GM19023 (cell line): ENCODE measurements around the gene KIF26B.
"Not testable (repeated sequence)": the region's sequence is repeated elsewhere in the genome, so short reads cannot be mapped to it uniquely, and the experiment has no call there.

ENCODE experiments used
- ATAC-seq: cut with Tn5 transposase; IDR thresholded peaks from one replicate; pipeline ENCODE4 v1.9.1; 2021; ENCODE audit warnings: mild to moderate bottlenecking, moderate library complexity; ENCODE audit not compliant: unreplicated experiment

The KIF26B gene

GRCh38 chr1:245311887-245312536, 157.2 kb downstream of the KIF26B start:
- ATAC-seq: no peak

GRCh38 chr1:245313576-245313975, 158.8 kb downstream of the KIF26B start:
- no peak for ATAC-seq

DNA sequence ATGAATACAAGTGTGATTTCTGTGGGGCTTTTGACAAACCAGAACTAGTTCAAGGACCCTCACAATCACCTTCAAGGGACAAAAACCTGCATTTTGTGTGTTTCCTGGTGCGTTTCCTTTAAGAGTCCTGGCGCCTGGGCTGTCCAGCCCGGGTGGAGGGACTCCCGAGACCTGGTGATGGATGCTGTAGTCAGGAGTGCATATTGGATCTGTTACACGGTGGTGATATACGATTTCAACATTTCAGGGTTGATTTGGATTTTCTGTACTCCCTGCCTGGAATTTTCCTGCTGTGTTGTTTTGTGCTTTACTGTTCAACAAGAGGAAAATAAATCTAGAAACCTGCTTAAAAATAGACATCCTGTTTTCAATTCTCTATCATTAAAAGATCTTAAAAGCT, 162.0 kb downstream of the KIF26B start:
- ATAC-seq: no peak

GRCh38 chr1:245317217-245317616, 162.4 kb downstream of the KIF26B start:
- ATAC-seq: no peak

DNA sequence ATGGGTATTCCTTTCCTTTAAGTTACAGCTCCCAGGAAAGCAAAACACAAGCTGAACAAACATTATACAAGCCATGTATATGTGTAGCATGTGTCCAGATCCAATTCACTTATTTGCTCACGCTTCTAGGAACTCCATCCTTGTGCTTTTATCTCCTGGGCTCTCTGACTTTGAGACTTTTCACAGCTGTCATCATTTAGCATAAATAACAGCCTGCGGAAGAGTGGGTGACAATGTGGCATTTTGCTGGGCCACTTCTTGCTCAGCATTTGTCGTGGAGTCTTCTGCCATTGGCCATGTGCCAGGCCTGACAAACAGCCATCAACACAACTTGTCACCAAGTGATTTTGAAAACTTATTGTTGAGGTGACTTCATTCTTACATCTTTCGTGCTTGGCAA, 164.3 kb downstream of the KIF26B start:
- ATAC-seq: no peak

- ATAC-seq: no peak
Measured at GRCh38 chr1:245322673-245323072, 167.9 kb downstream of the KIF26B start.

DNA sequence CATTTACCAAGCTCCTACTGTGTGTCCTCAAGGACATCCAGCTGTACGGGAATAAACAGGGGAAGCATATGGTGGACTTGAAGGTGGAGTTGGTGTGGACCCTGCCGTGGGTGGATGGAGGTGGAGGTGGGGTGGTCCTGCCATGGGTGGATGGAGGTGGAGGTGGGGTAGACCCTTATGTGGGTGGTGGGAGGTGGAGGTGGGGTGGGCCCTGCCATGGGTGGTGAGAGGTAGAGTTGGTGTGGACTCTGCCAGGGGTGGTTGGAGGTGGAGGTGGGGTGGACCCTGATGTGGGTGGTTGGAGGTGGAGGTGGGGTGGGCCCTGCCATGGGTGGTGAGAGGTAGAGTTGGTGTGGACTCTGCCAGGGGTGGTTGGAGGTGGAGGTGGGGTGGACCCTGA, 169.0 kb downstream of the KIF26B start:
- ATAC-seq: not testable (repeated sequence)

GRCh38 chr1:245325922-245326795, 171.4 kb downstream of the KIF26B start:
- ATAC-seq: no peak

DNA sequence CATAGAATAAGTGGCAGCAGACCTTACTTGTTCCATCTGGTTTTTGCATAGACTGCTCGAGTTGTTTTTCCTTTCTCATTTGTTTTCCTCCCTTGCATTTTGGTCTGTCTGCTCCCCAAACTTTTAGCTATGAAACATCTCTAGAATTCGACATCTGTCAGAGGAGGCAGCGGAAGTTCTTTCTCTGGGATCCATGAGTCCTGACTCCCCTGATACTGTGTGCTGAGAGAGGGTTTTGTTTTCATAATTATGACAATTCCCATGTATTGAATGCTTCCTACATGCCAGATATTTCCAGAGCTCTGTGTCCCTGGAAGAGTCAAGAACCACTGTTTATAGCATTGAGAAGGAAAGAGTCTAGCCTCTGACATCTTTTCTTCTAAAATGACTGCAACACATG, 172.6 kb downstream of the KIF26B start:
- no peak for ATAC-seq

- ATAC-seq: no peak
Measured at GRCh38 chr1:245327842-245328241, 173.1 kb downstream of the KIF26B start.

DNA sequence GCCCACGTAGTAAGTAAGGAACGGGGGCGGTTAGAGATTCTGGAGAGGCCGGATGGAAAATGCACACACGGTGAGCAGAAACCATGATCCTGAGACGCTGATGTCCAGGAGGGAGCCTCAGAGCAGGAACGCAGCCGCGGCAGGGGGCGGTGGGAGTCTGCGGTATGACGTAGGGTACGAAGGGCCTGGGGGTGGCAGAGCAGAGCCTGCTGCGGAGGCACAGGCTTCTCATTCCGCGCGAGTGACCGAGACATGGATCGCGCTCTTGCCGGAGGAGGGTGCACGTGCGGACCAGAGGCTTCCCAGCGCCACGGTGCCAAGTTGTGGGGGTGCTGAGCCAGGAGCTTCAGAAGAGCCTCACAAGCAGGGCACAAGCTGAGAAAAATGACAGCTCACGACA, 176.2 kb downstream of the KIF26B start:
- no peak for ATAC-seq

- ATAC-seq: no peak
Measured at GRCh38 chr1:245332085-245332484, 177.3 kb downstream of the KIF26B start.

DNA sequence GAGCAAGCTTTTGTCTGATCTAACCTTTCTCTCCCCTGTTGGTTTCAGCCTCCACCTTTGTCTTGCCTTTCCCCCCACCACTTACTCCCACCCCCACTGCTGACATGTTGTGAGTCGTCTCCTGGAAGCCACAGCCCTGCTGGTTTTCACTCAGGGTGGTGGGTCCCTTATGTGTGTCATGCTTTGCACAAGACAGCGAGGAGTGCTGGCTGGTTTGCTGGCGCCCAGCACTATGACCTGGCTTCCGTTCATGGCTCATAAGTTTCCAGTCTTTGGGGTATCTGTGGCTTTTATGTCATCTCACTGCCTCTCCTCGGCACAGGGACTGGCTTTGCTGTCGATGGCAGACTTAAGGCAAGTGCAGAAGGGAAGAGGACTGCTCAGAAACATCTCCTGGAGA, 177.7 kb downstream of the KIF26B start:
- ATAC-seq: no peak

GRCh38 chr1:245334235-245334634, 179.4 kb downstream of the KIF26B start:
- ATAC-seq: no peak

- ATAC-seq: no peak
Measured at GRCh38 chr1:245334827-245335490, 180.2 kb downstream of the KIF26B start.

DNA sequence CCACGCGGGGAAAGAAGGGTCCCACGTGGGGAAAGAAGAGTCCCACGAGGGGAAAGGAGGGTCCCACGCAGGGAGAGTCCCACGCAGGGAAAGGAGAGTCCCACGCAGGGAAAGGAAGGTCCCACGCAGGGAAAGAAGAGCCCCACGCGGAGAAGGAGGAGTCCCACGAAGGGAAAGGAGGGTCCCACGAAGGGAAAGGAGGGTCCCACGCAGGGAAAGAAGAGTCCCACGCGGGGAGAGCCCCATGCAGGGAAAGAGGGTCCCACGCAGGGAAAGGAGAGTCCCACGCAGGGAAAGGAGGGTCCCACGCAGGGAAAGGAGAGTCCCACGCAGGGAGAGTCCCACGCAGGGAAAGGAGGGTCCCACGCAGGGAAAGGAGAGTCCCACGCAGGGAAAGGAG, 180.9 kb downstream of the KIF26B start:
- ATAC-seq: not testable (repeated sequence)

GRCh38 chr1:245336149-245336983, 181.6 kb downstream of the KIF26B start:
- ATAC-seq: no peak

- not testable (repeated sequence) for ATAC-seq
Measured at GRCh38 chr1:245336984-245337355, 182.2 kb downstream of the KIF26B start.

DNA sequence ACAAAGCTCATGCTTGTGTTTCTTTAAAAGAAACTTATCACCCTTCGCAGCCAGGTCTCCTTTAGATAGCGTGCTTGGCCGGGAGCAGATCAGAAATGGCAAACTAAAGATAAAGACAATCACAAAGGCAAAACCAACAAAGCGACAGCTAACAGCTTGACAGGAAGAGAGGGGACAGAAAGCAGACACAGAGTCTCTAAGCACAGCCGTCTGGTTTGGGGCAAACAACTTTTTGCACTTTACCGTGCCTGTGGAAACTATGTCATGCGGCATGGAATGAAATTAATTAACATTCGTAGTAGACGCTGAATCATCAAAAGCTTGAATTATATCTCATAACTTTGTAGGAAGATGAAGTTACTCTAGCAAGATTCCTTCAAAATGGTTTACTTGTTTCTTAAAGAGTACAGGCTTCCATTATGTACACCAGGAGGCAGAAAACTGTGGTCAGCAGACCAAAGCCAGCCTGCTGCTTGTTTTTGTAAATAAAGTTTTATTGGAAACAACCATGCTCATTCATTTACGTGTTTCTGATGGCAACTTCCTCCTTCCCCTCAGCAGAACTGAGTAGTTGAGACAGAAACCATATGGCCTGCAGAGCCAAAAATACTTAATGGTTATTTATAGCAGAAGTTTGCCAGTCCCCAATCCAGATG, 183.2 kb downstream of the KIF26B start:
- ATAC-seq: no peak

DNA sequence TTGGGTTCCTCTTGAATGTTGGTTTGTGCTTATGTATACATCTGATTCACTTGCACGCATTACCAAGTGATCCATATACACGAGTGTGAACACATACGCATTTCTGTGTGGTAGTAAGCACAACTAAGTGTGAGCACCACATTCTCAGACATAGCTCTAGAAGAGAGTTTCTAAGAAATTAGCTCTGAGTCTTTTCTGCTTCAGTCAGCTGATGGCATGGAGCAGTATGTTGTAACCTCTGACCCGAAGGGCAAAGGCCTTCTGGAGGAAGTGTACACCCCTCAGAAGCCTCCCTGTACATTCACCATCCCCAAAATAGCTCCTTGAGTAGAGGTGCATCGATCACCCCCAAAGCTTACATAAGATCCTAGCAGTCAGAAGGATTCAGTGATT, 183.7 kb downstream of the KIF26B start:
- ATAC-seq: no peak
